ENCODE measurements around the gene MRPL53. TPM values are rescaled to one million over a fixed set of nuclear protein-coding genes. Genes with fewer than 3 reads are reported as not detected.
A peak's percentile ranks its signal among the peaks of the same experiment; 100 is the strongest.
"Not testable (repeated sequence)": the region's sequence is repeated elsewhere in the genome, so short reads cannot be mapped to it uniquely, and the experiment has no call there.

The MRPL53 gene
- total RNA-seq, 4 donors from 2014 or later: 26.5 to 48.7 (median 41.5) TPM

- ATAC-seq: no peak
- H3K4me3 ChIP-seq: no peak overlapping the region
- no peak for DNase-seq
- peaks cover 0 to 20% of the 10 kb centered on the region in 2 donors for H3K36me3 ChIP-seq
- intact Hi-C loops (cut with DNase I; ENCODE audit: low total_unique reads): no loop called here
- no peak overlapping the region for H3K27ac ChIP-seq
- TF ChIP-seq, protein P1, sequence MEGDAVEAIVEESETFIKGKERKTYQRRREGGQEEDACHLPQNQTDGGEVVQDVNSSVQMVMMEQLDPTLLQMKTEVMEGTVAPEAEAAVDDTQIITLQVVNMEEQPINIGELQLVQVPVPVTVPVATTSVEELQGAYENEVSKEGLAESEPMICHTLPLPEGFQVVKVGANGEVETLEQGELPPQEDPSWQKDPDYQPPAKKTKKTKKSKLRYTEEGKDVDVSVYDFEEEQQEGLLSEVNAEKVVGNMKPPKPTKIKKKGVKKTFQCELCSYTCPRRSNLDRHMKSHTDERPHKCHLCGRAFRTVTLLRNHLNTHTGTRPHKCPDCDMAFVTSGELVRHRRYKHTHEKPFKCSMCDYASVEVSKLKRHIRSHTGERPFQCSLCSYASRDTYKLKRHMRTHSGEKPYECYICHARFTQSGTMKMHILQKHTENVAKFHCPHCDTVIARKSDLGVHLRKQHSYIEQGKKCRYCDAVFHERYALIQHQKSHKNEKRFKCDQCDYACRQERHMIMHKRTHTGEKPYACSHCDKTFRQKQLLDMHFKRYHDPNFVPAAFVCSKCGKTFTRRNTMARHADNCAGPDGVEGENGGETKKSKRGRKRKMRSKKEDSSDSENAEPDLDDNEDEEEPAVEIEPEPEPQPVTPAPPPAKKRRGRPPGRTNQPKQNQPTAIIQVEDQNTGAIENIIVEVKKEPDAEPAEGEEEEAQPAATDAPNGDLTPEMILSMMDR (IDR thresholded peaks at IDR 0.05 in 4 of 5, conservative IDR thresholded peaks at IDR 0.05 in 1 of 5): no peak
- TF ChIP-seq POLR2A (IDR thresholded peaks at IDR 0.05): no peak
- no peaks in the 10 kb centered on the region for H3K9me3 ChIP-seq
- H3K27me3 ChIP-seq: no peaks in the 10 kb centered on the region
- in situ Hi-C loops (cut with MboI; ENCODE audit: low sequenced_read_pairs in 4 of 4): loop anchor here in 1 of 4 donors (25.0 kb wide), 1 partner anchor 375 kb away; the partner anchor contains the start of gene HK2
- peaks cover 20 to 25% of the 10 kb centered on the region in 2 donors for H3K4me1 ChIP-seq
Measured at GRCh38 chr2:74462054-74462785, 10.3 kb downstream of the MRPL53 start.

DNA sequence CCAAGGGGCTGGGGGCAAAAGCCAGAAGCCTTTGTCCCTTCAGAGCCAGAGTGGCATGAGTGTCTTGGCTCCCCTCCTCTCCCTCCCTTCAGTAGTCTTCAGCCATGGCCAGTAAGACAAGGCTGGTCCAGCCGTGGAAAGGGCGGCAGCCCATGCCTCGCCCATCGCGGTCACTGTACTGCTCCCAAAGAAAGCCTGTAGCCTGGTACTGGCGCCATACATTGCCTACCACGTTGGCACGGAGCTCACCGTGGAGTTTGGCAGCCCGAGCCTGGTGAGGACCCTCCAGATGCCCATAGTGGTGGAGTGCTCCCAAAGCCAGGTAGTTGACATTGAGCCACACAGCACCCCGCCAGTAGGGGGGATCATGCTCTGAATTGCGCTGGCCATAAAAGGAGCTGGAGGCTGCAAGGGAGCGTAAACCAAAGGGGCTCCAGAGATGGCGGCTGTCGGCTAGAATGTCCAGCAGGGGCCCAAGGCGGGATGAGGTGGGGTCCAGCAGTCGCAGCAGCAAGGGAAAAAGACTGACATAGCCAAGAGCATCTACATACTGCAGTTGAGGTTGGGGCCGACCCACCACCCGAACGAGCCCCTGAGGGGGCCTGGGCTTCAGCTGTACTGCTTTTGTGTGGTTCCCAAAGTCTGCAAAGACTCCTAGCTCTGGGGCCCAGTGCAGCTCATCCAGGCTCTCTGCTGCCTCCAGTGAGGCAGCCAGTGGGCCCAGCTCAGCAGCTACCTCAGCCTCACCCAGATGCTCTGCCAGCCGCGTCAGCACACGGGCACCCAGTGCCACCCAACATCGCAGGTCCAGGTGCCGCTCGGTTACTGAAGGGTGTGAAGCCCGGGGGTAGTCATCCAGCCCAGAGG, 11.1 kb downstream of the MRPL53 start:
- H3K4me3 ChIP-seq: no peak overlapping the region
- peaks cover 25 to 30% of the 10 kb centered on the region in 2 donors for H3K4me1 ChIP-seq
- no peaks in the 10 kb centered on the region for H3K27me3 ChIP-seq
- H3K9me3 ChIP-seq: no peaks in the 10 kb centered on the region
- TF ChIP-seq POLR2A (IDR thresholded peaks at IDR 0.05): no peak
- in situ Hi-C loops (cut with MboI; ENCODE audit: low sequenced_read_pairs in 4 of 4) (loop anchor here in 1 of 4 donors (25.0 kb wide), 1 partner anchor 376 kb away; the partner anchor contains the start of gene HK2), intact Hi-C loops (cut with DNase I; ENCODE audit: low total_unique reads) (no loop called here)
- no peak overlapping the region for H3K27ac ChIP-seq
- ATAC-seq: no peak
- DNase-seq: no peak
- peaks cover 0 to 23% of the 10 kb centered on the region in 2 donors for H3K36me3 ChIP-seq

GRCh38 chr2:74460187-74460586, 12.3 kb downstream of the MRPL53 start:
- H3K9me3 ChIP-seq; H3K4me3 ChIP-seq; H3K27me3 ChIP-seq; intact Hi-C loops (cut with DNase I; ENCODE audit: low total_unique reads); DNase-seq; H3K27ac ChIP-seq; ATAC-seq: not testable (repeated sequence)
- peaks cover 31 to 34% of the 10 kb centered on the region in 2 donors for H3K4me1 ChIP-seq
- in situ Hi-C loops (cut with MboI; ENCODE audit: low sequenced_read_pairs in 4 of 4): loop anchor here in 1 of 4 donors (25.0 kb wide), 1 partner anchor 377 kb away; the partner anchor contains the start of gene HK2
- peaks cover 0 to 29% of the 10 kb centered on the region in 2 donors for H3K36me3 ChIP-seq

DNA sequence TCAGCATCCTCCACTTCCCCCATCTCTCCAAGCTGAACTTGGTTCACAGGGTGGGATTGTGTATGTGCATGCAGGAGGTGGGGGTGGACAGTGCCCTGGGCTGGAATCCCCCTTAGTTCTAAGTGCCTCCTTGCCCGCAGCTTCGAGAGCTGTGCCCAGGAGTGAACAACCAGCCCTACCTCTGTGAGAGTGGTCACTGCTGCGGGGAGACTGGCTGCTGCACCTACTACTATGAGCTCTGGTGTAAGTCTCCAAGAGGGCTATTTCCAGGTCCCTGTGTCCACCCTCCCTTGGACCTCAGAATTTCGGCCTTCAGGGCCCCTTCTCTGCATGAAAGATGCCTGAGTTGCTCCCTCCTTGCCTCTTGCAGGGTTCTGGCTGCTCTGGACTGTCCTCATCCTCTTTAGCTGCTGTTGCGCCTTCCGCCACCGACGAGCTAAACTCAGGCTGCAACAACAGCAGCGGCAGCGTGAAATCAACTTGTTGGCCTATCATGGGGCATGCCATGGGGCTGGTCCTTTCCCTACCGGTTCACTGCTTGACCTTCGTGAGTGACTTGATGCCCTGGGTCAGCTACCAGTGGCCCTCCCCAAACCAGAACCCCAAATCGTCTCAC, 12.9 kb downstream of the MRPL53 start:
- not testable (repeated sequence) for DNase-seq, H3K27me3 ChIP-seq, H3K9me3 ChIP-seq, ATAC-seq, H3K27ac ChIP-seq, H3K4me3 ChIP-seq
- H3K4me1 ChIP-seq: peaks cover 31 to 35% of the 10 kb centered on the region in 2 donors
- intact Hi-C loops (cut with DNase I; ENCODE audit: low total_unique reads) (loop anchor here (10.0 kb wide), 3 partner anchors 265 to 1225 kb away; partner anchors contain the start of genes CCT7, HK2, MTHFD2 and PRADC1), in situ Hi-C loops (cut with MboI; ENCODE audit: low sequenced_read_pairs in 4 of 4) (loop anchor here in 1 of 4 donors (25.0 kb wide), 1 partner anchor 378 kb away; the partner anchor contains the start of gene HK2)
- peaks cover 0 to 29% of the 10 kb centered on the region in 2 donors for H3K36me3 ChIP-seq

DNA sequence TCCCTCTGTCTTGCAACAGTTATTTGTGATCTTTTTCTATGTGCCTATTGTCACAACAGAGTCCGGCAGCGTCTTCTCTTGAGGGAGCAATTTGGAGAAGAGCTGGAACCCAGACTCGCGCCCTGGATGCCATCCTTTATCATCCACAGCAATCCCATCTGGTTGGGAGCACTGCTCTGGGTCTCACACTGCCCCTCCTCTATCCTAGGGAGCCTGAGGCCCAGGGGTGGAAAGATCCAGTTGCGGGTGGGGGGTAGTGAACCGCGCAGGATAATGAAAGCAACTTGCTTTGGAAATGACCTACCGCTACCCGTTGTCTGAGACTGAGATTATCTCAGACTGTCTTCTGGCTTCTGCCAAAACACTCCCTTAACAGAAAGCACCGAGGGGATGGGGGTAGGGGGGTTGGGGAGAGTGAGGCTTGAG, 13.5 kb downstream of the MRPL53 start:
- TF ChIP-seq, protein P1 (IDR thresholded peaks at IDR 0.05 in 4 of 5, conservative IDR thresholded peaks at IDR 0.05 in 1 of 5): no peak
- TF ChIP-seq POLR2A (IDR thresholded peaks at IDR 0.05): no peak
- no peak for DNase-seq
- in situ Hi-C loops (cut with MboI; ENCODE audit: low sequenced_read_pairs in 4 of 4) (loop anchor here in 1 of 4 donors (25.0 kb wide), 1 partner anchor 378 kb away; the partner anchor contains the start of gene HK2), intact Hi-C loops (cut with DNase I; ENCODE audit: low total_unique reads) (loop anchor here (10.0 kb wide), 3 partner anchors 264 to 1224 kb away; partner anchors contain the start of genes CCT7, HK2, MTHFD2 and PRADC1)
- no peaks in the 10 kb centered on the region for H3K9me3 ChIP-seq
- peak overlapping the region; percentile 59 to 84 (median 73) for H3K27ac ChIP-seq
- peaks cover 0 to 29% of the 10 kb centered on the region in 2 donors for H3K36me3 ChIP-seq
- H3K4me3 ChIP-seq: peak overlapping the region; percentile 56 to 70 (median 64)
- no peaks in the 10 kb centered on the region for H3K27me3 ChIP-seq
- ATAC-seq: no peak
- peaks cover 26 to 34% of the 10 kb centered on the region in 2 donors for H3K4me1 ChIP-seq

Measured in gastrocnemius medialis (tissue), 4 donors.